ENCODE data around the gene TPRG1L.
A peak's percentile ranks its signal among the peaks of the same experiment; 100 is the strongest.

Gene TPRG1L

GRCh38 chr1:3625151-3625907 lies 514 bp downstream of the TPRG1L start:
- H3K36me3 ChIP-seq (ENCODE audit: control insufficient read depth in 2 of 2, insufficient read depth in 1 of 2, low read length in 2 of 2) = peaks cover 13 to 35% of the 10 kb centered on the region in 2 experiments
- CTCF ChIA-PET = interaction anchor here (1.3 kb wide), 1 partner anchor 34 kb away, joined by 4 read pairs; no protein-coding TSS in a partner anchor
- POLR2A ChIA-PET = no interaction called here
- H3K4me3 ChIP-seq (ENCODE audit: low read depth, low read length) = peak overlapping the region; percentile 72
- no peaks in the 10 kb centered on the region for H3K4me1 ChIP-seq (ENCODE audit: control insufficient read depth, insufficient read depth, low read length)
- no peaks in the 10 kb centered on the region for H3K9me3 ChIP-seq (ENCODE audit: control insufficient read depth, insufficient read depth, low read depth, low read length)
- no peak overlapping the region for H3K27ac ChIP-seq (ENCODE audit: extremely low read depth, low read depth, low read length)
- TF ChIP-seq REST (tag by site-specific recombination; IDR thresholded peaks at IDR 0.05) (peak; percentile 92), WT1 (tag by site-specific recombination; IDR thresholded peaks at IDR 0.05) (no peak), BCL6B (tag by site-specific recombination; IDR thresholded peaks at IDR 0.05) (no peak), ZBTB17 (tag by site-specific recombination; IDR thresholded peaks at IDR 0.05) (peak; percentile 96), KLF1 (tag by site-specific recombination; IDR thresholded peaks at IDR 0.05) (peak; percentile 56), KLF17 (tag by site-specific recombination; IDR thresholded peaks at IDR 0.05) (peak; percentile 36; the same call in 1 of the 2 replicates), ZBTB20 (tag by site-specific recombination; IDR thresholded peaks at IDR 0.05) (peak; percentile 46; the same call in 1 of the 2 replicates), ZNF544 (tag by site-specific recombination; IDR thresholded peaks at IDR 0.05) (no peak), SP2 (tag by site-specific recombination; IDR thresholded peaks at IDR 0.05) (peak; percentile 45), KLF8 (tag by site-specific recombination; IDR thresholded peaks at IDR 0.05) (peak; percentile 54; the same call in 1 of the 2 replicates), PRDM10 (tag by site-specific recombination; IDR thresholded peaks at IDR 0.05) (0 out of 2 replicates have a peak, but pooled peaks have one; percentile 14), SCRT2 (tag by site-specific recombination; IDR thresholded peaks at IDR 0.05) (peak; percentile 66), ZBTB11 (tag by site-specific recombination; conservative IDR thresholded peaks at IDR 0.05; ENCODE audit: low read depth) (no peak), ZNF114 (tag by site-specific recombination; IDR thresholded peaks at IDR 0.05) (no peak), CTCF (tag by site-specific recombination; IDR thresholded peaks at IDR 0.05) (peak; percentile 29; the same call in 1 of the 2 replicates), ZNF341 (tag by site-specific recombination; IDR thresholded peaks at IDR 0.05; ENCODE audit: low read depth) (0 out of 2 replicates have a peak, but pooled peaks have one; percentile 9), KLF7 (tag by site-specific recombination; IDR thresholded peaks at IDR 0.05; ENCODE audit: borderline replicate concordance) (0 out of 2 replicates have a peak, but pooled peaks have one; percentile 19), ZSCAN30 (tag by site-specific recombination; IDR thresholded peaks at IDR 0.05) (no peak), ZNF610 (tag by site-specific recombination; IDR thresholded peaks at IDR 0.05; ENCODE audit: borderline replicate concordance) (peak; percentile 91; the same call in 1 of the 2 replicates), ZNF600 (tag by site-specific recombination; IDR thresholded peaks at IDR 0.05) (peak; percentile 72; the same call in 1 of the 2 replicates), ZBTB7A (tag by site-specific recombination; IDR thresholded peaks at IDR 0.05; ENCODE audit: low read depth) (0 out of 2 replicates have a peak, but pooled peaks have one; percentile 40), ZNF501 (tag by site-specific recombination; IDR thresholded peaks at IDR 0.05) (no peak)
